ENCODE results near the gene NRG3.

The NRG3 gene

GRCh38 chr10:81963606-81964005 is 88.6 kb downstream of the NRG3 start:
- no peak for TF ChIP-seq CTCF (IDR thresholded peaks at IDR 0.05; ENCODE audit: insufficient read depth, low read length, poor library complexity, severe bottlenecking)
- no peaks in the 10 kb centered on the region for H3K36me3 ChIP-seq (ENCODE audit: control insufficient read depth, insufficient read depth, low read length)
- H3K4me3 ChIP-seq (replicated peaks; ENCODE audit: low read depth, low read length) = no peak overlapping the region
- H3K27me3 ChIP-seq (replicated peaks; ENCODE audit: control insufficient read depth, insufficient read depth, low read length) = no peaks in the 10 kb centered on the region
- no peak for DNase-seq (ENCODE audit: extremely low read depth, insufficient read length)

GRCh38 chr10:81967716-81968115 is 92.7 kb downstream of the NRG3 start:
- no peak for DNase-seq (ENCODE audit: extremely low read depth, insufficient read length)
- H3K4me3 ChIP-seq (replicated peaks; ENCODE audit: low read depth, low read length) = no peak overlapping the region
- no peaks in the 10 kb centered on the region for H3K36me3 ChIP-seq (ENCODE audit: control insufficient read depth, insufficient read depth, low read length)
- no peaks in the 10 kb centered on the region for H3K27me3 ChIP-seq (replicated peaks; ENCODE audit: control insufficient read depth, insufficient read depth, low read length)
- no peak for TF ChIP-seq CTCF (IDR thresholded peaks at IDR 0.05; ENCODE audit: insufficient read depth, low read length, poor library complexity, severe bottlenecking)

GRCh38 chr10:81969136-81969535 is 94.1 kb downstream of the NRG3 start:
- no peak for DNase-seq (ENCODE audit: extremely low read depth, insufficient read length)
- Histone ChIP-seq H3K27me3 (replicated peaks; ENCODE audit: control insufficient read depth, insufficient read depth, low read length) (no peaks in the 10 kb centered on the region), H3K4me3 (replicated peaks; ENCODE audit: low read depth, low read length) (no peak overlapping the region), H3K36me3 (ENCODE audit: control insufficient read depth, insufficient read depth, low read length) (no peaks in the 10 kb centered on the region)
- no peak for TF ChIP-seq CTCF (IDR thresholded peaks at IDR 0.05; ENCODE audit: insufficient read depth, low read length, poor library complexity, severe bottlenecking)

- Histone ChIP-seq H3K27me3 (replicated peaks; ENCODE audit: control insufficient read depth, insufficient read depth, low read length) (no peaks in the 10 kb centered on the region), H3K36me3 (ENCODE audit: control insufficient read depth, insufficient read depth, low read length) (no peaks in the 10 kb centered on the region), H3K4me3 (replicated peaks; ENCODE audit: low read depth, low read length) (no peak overlapping the region)
- no peak for TF ChIP-seq CTCF (IDR thresholded peaks at IDR 0.05; ENCODE audit: insufficient read depth, low read length, poor library complexity, severe bottlenecking)
- no peak for DNase-seq (ENCODE audit: extremely low read depth, insufficient read length)
These were observed 103.2 kb downstream of the NRG3 start for GRCh38 chr10:81978238-81978637.

- no peaks in the 10 kb centered on the region for H3K36me3 ChIP-seq (ENCODE audit: control insufficient read depth, insufficient read depth, low read length)
- H3K27me3 ChIP-seq (replicated peaks; ENCODE audit: control insufficient read depth, insufficient read depth, low read length) = no peaks in the 10 kb centered on the region
- no peak overlapping the region for H3K4me3 ChIP-seq (replicated peaks; ENCODE audit: low read depth, low read length)
- DNase-seq (ENCODE audit: extremely low read depth, insufficient read length) = no peak
- TF ChIP-seq CTCF (IDR thresholded peaks at IDR 0.05; ENCODE audit: insufficient read depth, low read length, poor library complexity, severe bottlenecking) = no peak
These were observed 106.7 kb downstream of the NRG3 start for GRCh38 chr10:81981724-81982123.

GRCh38 chr10:81984428-81984827 is 109.4 kb downstream of the NRG3 start:
- no peak for DNase-seq (ENCODE audit: extremely low read depth, insufficient read length)
- no peaks in the 10 kb centered on the region for H3K36me3 ChIP-seq (ENCODE audit: control insufficient read depth, insufficient read depth, low read length)
- no peak for TF ChIP-seq CTCF (IDR thresholded peaks at IDR 0.05; ENCODE audit: insufficient read depth, low read length, poor library complexity, severe bottlenecking)

More at GRCh38 chr10:81984428-81984827, 109.4 kb downstream of the NRG3 start:
- H3K4me3 ChIP-seq (replicated peaks; ENCODE audit: low read depth, low read length) = no peak overlapping the region
- no peaks in the 10 kb centered on the region for H3K27me3 ChIP-seq (replicated peaks; ENCODE audit: control insufficient read depth, insufficient read depth, low read length)
